B cell (primary cell): Measurements from ENCODE around the gene TRIM75. TPM values are rescaled to one million over a fixed set of nuclear protein-coding genes. Genes with fewer than 3 reads are reported as not detected.

ENCODE experiments used
- ATAC-seq: fragments of 200-7000 bp; cut with Tn5 transposase; one replicate; pipeline ENCODE4 v1.10.0; 2021; ENCODE audit warnings: low read depth, mild to moderate bottlenecking, moderate number of reproducible peaks, moderate library complexity
- CTCF ChIA-PET: fragments of 350-600 bp; sonication (Branson Sonifier 250); formaldehyde crosslinking; loops from one replicate; lab custom pipeline; 2021; ENCODE audit warnings: antibody characterized with exemption, inconsistent platforms; lab: Charles Lee
- POLR2A ChIA-PET: fragments of 350-600 bp; sonication (Branson Sonifier 250); formaldehyde crosslinking; loops from one replicate; lab custom pipeline; 2021; ENCODE audit warnings: antibody characterized with exemption; lab: Charles Lee
- DNase-seq: peaks from one replicate; pipeline ENCODE4 v3.0.0; 2013
- H2AFZ ChIP-seq: 2 replicates; pipeline ENCODE4 v1.6.1; 2012; ENCODE audit warnings: mild to moderate bottlenecking, low read depth, low read length; ENCODE audit not compliant: insufficient read depth, poor library complexity, severe bottlenecking
- H3K27ac ChIP-seq, 2 donors: 1 replicate in 1 of 2; 2 replicates in 1 of 2; pipeline ENCODE4 v1.5.1; 2012 to 2013; ENCODE audit warnings: low read length in 2 of 2, mild to moderate bottlenecking in 2 of 2, moderate library complexity in 1 of 2
- H3K27me3 ChIP-seq, 4 experiments: fragments of 200-600 bp in 1 of 4; sonication (generic) in 1 of 4; replicated peaks in 1 of 4; 1 replicate in 2 of 4; 2 replicates in 2 of 4; pipeline versions ENCODE4 v1.6.1 to v1.7.0; 2013 to 2016; ENCODE audit warnings: low read length in 3 of 4, mild to moderate bottlenecking in 2 of 4, mixed read lengths in 1 of 4, moderate library complexity in 1 of 4; ENCODE audit not compliant: insufficient read depth in 4 of 4, control insufficient read depth in 3 of 4; ENCODE audit errors: control extremely low read depth in 1 of 4
- H3K36me3 ChIP-seq, 2 experiments: replicated peaks in 1 of 2; 1 replicate in 1 of 2; 2 replicates in 1 of 2; pipeline versions ENCODE4 v1.6.1 to v1.7.1; 2013; ENCODE audit warnings: low read length in 1 of 2; ENCODE audit not compliant: insufficient read depth in 2 of 2, control insufficient read depth in 1 of 2; ENCODE audit errors: control extremely low read depth in 1 of 2, extremely low read depth in 1 of 2
- H3K4me1 ChIP-seq, 2 donors: fragments of 200-600 bp in 1 of 2; sonication (generic) in 1 of 2; 1 replicate in 1 of 2; 2 replicates in 1 of 2; pipeline versions ENCODE4 v1.5.1 to v1.6.1; 2013 to 2017; ENCODE audit warnings: low read length in 2 of 2; ENCODE audit not compliant: control insufficient read depth in 2 of 2, insufficient read depth in 2 of 2
- H3K4me2 ChIP-seq: replicated peaks from 2 replicates; pipeline ENCODE3; 2012; ENCODE audit warnings: mild to moderate bottlenecking, low read depth, low read length; ENCODE audit not compliant: poor library complexity, severe bottlenecking
- H3K4me3 ChIP-seq, 5 experiments: fragments of 200-600 bp in 1 of 5; sonication (generic) in 1 of 5; 1 replicate in 3 of 5; 2 replicates in 2 of 5; pipeline versions ENCODE4 v1.5.1 to v1.7.0; 2011 to 2016; ENCODE audit warnings: low read length in 4 of 5, mild to moderate bottlenecking in 4 of 5, low read depth in 2 of 5, control low read depth in 1 of 5, moderate library complexity in 1 of 5; ENCODE audit not compliant: insufficient read depth in 1 of 5; ENCODE audit errors: control extremely low read depth in 1 of 5, extremely low read depth in 1 of 5
- H3K79me2 ChIP-seq: fragments of 200-600 bp; sonication (generic); one replicate; pipeline ENCODE4 v1.6.0; 2016; ENCODE audit warnings: low read length; ENCODE audit not compliant: control insufficient read depth, insufficient read depth
- H3K9ac ChIP-seq: fragments of 200-600 bp; sonication (generic); 2 replicates; pipeline ENCODE4 v1.6.1; 2017; ENCODE audit warnings: mild to moderate bottlenecking, low read length, moderate library complexity
- H3K9me3 ChIP-seq, 3 donors: one replicate each; pipeline versions ENCODE4 v1.6.1 to v1.7.1; 2013; ENCODE audit warnings: low read length in 2 of 3; ENCODE audit not compliant: control insufficient read depth in 2 of 3, insufficient read depth in 1 of 3; ENCODE audit errors: control extremely low read depth in 1 of 3
- H4K20me1 ChIP-seq: 2 replicates; pipeline ENCODE4 v1.6.0; 2012; ENCODE audit warnings: mild to moderate bottlenecking, low read length; ENCODE audit not compliant: insufficient read depth, control insufficient read depth, poor library complexity, severe bottlenecking
- H3K27ac Mint-ChIP-seq: one replicate; pipeline ENCODE4 v1.8.0; 2021; ENCODE audit warnings: mixed read lengths
- H3K27me3 Mint-ChIP-seq: one replicate; pipeline ENCODE4 v1.8.0; 2021; ENCODE audit warnings: mixed read lengths
- H3K4me1 Mint-ChIP-seq: one replicate; pipeline ENCODE4 v1.8.0; 2021; ENCODE audit warnings: mixed read lengths
- H3K4me3 Mint-ChIP-seq: one replicate; pipeline ENCODE4 v1.8.0; 2021; ENCODE audit warnings: mixed read lengths
- H3K9me3 Mint-ChIP-seq: one replicate; pipeline ENCODE4 v1.8.0; 2022; ENCODE audit warnings: mixed read lengths; ENCODE audit not compliant: insufficient read depth
- CTCF ChIP-seq: fragments of 200-600 bp; IDR thresholded peaks from one replicate; pipeline ENCODE4 v1.8.0; 2022; ENCODE audit warnings: antibody characterized with exemption, mild to moderate bottlenecking
- EZH2 ChIP-seq: IDR thresholded peaks from 2 replicates; pipeline ENCODE4 v1.6.1; 2012; ENCODE audit warnings: borderline replicate concordance, low read depth, mild to moderate bottlenecking, moderate library complexity, low read length; ENCODE audit not compliant: insufficient read depth, poor library complexity, severe bottlenecking
- WGBS: methylation state at CpG from one replicate; pipeline ENCODE4 v1.1.5; 2013; ENCODE audit warnings: missing lambda C conversion rate; ENCODE audit not compliant: insufficient coverage; 5-methylcytosine and 5-hydroxymethylcytosine counted together
- intact Hi-C: fragments of 100-400 bp; cut with micrococcal nuclease; formaldehyde crosslinking; loops from one replicate; pipeline ENCODE4 v1.10.0; 2022
- polyA plus RNA-seq: library from polyadenylated mRNA; depleted of rRNA; stranded (reverse); fragments of >200 nt; gene quantifications from 2 replicates; pipeline ENCODE4 v1.2.3, GENCODE V29; 2012
- total RNA-seq, 2 donors: library from RNA; stranded (reverse); fragments of 120-200 nt in 1 of 2; gene quantifications; 1 replicate in 1 of 2; 2 replicates in 1 of 2; pipeline versions ENCODE4 v1.2.3 to v1.2.4, GENCODE V29; 2013 to 2022

TRIM75 gene
- total and polyA plus RNA-seq, 2 donors (not counting 1 experiment from before 2014, with no cell fraction given), result not detected

GRCh38 chr4:165094873-165095272 lies 41.2 kb downstream of the TRIM75 start:
- Histone ChIP-seq H3K27me3 (no peaks in the 10 kb centered on the region), H3K27ac (no peak overlapping the region), H3K9ac (no peak overlapping the region), H3K79me2 (no peaks in the 10 kb centered on the region), H3K4me1 (no peaks in the 10 kb centered on the region), H4K20me1 (no peaks in the 10 kb centered on the region), H3K9me3 (no peaks in the 10 kb centered on the region), H3K4me3 (no peak overlapping the region), H2AFZ (no peak overlapping the region), H3K4me2 (no peak overlapping the region), H3K36me3 (peaks cover 2 to 39% of the 10 kb centered on the region in 2 experiments)
- ATAC-seq (no peak), DNase-seq (no peak)
- intact Hi-C loops, result loop anchor here (5.0 kb wide), 1 partner anchor 318 kb away; no protein-coding TSS in a partner anchor
- TF ChIP-seq EZH2 (no peak), CTCF (no peak)
- no CpG with 5 or more reads among the region's 3 CpGs for WGBS
- H3K4me3 Mint-ChIP-seq, result no peak overlapping the region
- ChIA-PET POLR2A (no interaction called here), CTCF (no interaction called here)
- no peaks in the 10 kb centered on the region for H3K9me3 Mint-ChIP-seq
- H3K27me3 Mint-ChIP-seq, result no peaks in the 10 kb centered on the region
- H3K4me1 Mint-ChIP-seq, result no peaks in the 10 kb centered on the region
- no peak overlapping the region for H3K27ac Mint-ChIP-seq

GRCh38 chr4:165095291-165095690 lies 41.6 kb downstream of the TRIM75 start:
- no peak overlapping the region for H3K27ac Mint-ChIP-seq
- Histone ChIP-seq H3K36me3 (peaks cover 4 to 39% of the 10 kb centered on the region in 2 experiments), H3K79me2 (no peaks in the 10 kb centered on the region), H3K9ac (no peak overlapping the region), H3K9me3 (no peaks in the 10 kb centered on the region), H3K4me1 (no peaks in the 10 kb centered on the region), H3K27ac (no peak overlapping the region), H4K20me1 (no peaks in the 10 kb centered on the region), H3K4me3 (no peak overlapping the region), H3K4me2 (no peak overlapping the region), H2AFZ (no peak overlapping the region), H3K27me3 (no peaks in the 10 kb centered on the region)
- no peak overlapping the region for H3K4me3 Mint-ChIP-seq
- H3K9me3 Mint-ChIP-seq, result no peaks in the 10 kb centered on the region
- WGBS, result 100% methylated on average over 1 of the region's 1 CpG
- TF ChIP-seq EZH2 (no peak), CTCF (no peak)
- ChIA-PET CTCF (no interaction called here), POLR2A (no interaction called here)
- no peaks in the 10 kb centered on the region for H3K4me1 Mint-ChIP-seq
- ATAC-seq, result no peak
- no peaks in the 10 kb centered on the region for H3K27me3 Mint-ChIP-seq
- intact Hi-C loops, result loop anchor here (5.0 kb wide), 1 partner anchor 318 kb away; no protein-coding TSS in a partner anchor
- DNase-seq, result no peak
